Activated T-cell treated with anti-CD3 and anti-CD28 coated beads, Interleukin-2, amount 50 U/mL, for 72 hours (primary cell): ENCODE measurements around the gene DNAJB7. TPM values are rescaled to one million over a fixed set of nuclear protein-coding genes. Genes with fewer than 3 reads are reported as not detected.
"Not testable (repeated sequence)": the region's sequence is repeated elsewhere in the genome, so short reads cannot be mapped to it uniquely, and the experiment has no call there.

Source experiments
- ATAC-seq, 2 donors: fragments of 150-1000 bp; cut with Tn5 transposase; replicated peaks in 1 of 2; 2 replicates each; pipeline ENCODE4 v1.10.0; 2021; ENCODE audit warnings: moderate library complexity in 2 of 2, mild to moderate bottlenecking in 1 of 2
- DNase-seq, 2 donors: peaks; one replicate each; pipeline ENCODE4 v3.0.0; 2021 to 2022; ENCODE audit warnings: mixed read lengths in 1 of 2
- H3K27ac Mint-ChIP-seq: one replicate; pipeline ENCODE4 v1.8.0; 2022; ENCODE audit warnings: mild to moderate bottlenecking, moderate library complexity, mixed read lengths
- H3K27me3 Mint-ChIP-seq: one replicate; pipeline ENCODE4 v1.8.0; 2022; ENCODE audit warnings: low read depth, mixed read lengths
- H3K36me3 Mint-ChIP-seq, 2 donors: one replicate each; pipeline ENCODE4 v1.8.0; 2022; ENCODE audit warnings: mixed read lengths in 2 of 2, mild to moderate bottlenecking in 1 of 2; ENCODE audit not compliant: insufficient read depth in 2 of 2
- H3K4me1 Mint-ChIP-seq: one replicate; pipeline ENCODE4 v1.8.0; 2022; ENCODE audit warnings: low read depth, mixed read lengths
- H3K4me3 Mint-ChIP-seq, 2 donors: one replicate each; pipeline ENCODE4 v1.8.0; 2022; ENCODE audit warnings: mild to moderate bottlenecking in 2 of 2, mixed read lengths in 2 of 2, moderate library complexity in 2 of 2
- H3K9me3 Mint-ChIP-seq, 2 donors: one replicate each; pipeline ENCODE4 v1.8.0; 2022; ENCODE audit warnings: mixed read lengths in 2 of 2
- total RNA-seq, 2 donors: library from RNA; stranded (reverse); gene quantifications; one replicate each; pipeline ENCODE4 v1.2.3, GENCODE V29; 2022

DNAJB7 gene
- total RNA-seq, 2 donors from 2014 or later: not detected

DNA sequence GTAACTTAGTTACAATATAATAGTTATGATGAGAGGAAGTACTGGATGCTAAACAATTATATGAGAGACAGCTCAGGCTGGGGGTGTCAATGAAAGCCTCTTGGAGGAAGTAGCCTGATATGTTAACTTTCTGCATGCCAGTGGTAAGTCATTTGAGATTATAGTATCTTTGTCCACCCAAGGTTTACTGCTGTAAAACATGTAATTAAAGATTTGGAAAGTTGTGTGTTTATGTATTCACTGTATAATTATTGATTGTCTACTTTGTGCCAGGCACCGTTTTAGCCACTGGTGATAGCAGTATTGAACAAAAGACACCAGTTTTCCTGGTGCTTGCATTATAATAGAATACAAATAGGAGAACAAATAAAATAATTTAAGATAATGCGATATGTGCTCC, 624 bp upstream of the DNAJB7 start:
- no peak for ATAC-seq
- H3K4me3 Mint-ChIP-seq: no peak overlapping the region
- H3K36me3 Mint-ChIP-seq: peaks cover 3 to 4% of the 10 kb centered on the region in 2 donors
- peaks cover 20% of the 10 kb centered on the region for H3K4me1 Mint-ChIP-seq
- H3K27me3 Mint-ChIP-seq: no peaks in the 10 kb centered on the region
- DNase-seq: no peak
- no peaks in the 10 kb centered on the region for H3K9me3 Mint-ChIP-seq
- no peak overlapping the region for H3K27ac Mint-ChIP-seq

DNA sequence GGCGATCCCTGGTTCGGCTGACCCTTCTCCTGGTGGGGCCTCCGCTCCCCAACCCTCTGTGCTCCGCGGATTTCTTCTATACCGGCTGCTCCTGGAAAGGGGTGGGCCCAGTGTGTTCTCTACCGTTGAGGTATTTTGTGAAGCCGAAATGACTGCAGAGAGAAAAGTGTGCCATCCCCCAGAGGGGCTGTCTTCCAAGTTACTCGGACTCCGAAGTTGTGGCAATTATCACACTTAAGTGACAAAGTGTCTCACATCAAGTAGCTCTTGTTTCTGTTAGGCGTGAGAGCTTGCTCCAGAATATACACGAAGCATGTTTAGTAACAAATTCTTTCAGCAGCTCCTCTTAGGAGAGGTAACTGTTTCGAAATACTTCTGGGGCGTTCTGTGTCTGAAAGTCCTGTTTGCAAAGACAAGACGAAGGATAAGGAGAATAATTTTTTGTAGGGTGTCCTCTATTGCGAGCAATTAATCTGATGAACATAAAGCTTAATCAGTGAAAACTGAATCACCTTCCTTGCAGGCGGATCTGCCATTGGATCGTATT, 4.5 kb downstream of the DNAJB7 start:
- ATAC-seq (no peak), DNase-seq (no peak)
- peaks cover 3 to 10% of the 10 kb centered on the region in 2 donors for H3K36me3 Mint-ChIP-seq
- peak overlapping the region; percentile 95 to 99 for H3K4me3 Mint-ChIP-seq
- H3K27me3 Mint-ChIP-seq: no peaks in the 10 kb centered on the region
- H3K27ac Mint-ChIP-seq: peak overlapping the region; percentile 96
- no peaks in the 10 kb centered on the region for H3K9me3 Mint-ChIP-seq
- peaks cover 45% of the 10 kb centered on the region for H3K4me1 Mint-ChIP-seq

DNA sequence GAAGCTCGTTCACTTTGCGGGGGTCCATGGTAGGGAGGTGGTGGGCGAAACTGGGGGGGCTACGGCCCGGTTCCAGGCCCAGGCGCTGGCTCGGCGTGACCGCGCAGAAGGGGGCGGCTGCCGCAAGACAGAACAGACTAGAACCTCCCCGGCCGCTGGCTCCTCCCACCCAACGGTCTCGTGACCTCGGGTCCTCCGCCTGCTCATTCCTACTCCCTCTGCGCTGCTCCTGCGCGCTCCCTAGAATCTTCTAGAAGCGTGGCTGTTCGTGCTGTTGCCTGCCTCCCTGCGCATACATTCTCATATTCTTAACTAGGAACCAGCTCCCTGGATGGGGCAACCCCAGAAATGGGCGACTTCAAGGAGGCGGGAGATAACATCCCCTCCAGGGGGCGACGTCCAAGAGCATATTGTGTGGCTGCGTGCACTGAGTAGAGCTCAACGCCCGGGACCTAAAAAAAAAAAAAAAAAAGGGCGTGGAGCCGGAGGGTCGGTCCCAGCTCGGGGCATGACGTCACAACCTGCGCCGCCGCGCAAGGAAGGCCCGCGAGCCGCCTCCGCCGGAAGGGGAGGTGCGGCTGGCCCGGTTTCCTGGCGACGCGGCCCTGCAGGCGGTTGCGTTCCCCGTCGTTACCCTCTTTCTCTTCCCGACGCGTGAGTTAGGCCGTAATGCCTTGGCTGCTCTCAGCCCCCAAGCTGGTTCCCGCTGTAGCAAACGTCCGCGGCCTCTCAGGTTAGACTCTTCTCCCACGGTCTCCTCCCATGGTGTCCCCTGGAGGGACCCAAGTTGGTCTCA, 5.2 kb downstream of the DNAJB7 start, which contains the start of the genes ST13 and XPNPEP3:
ST13 (minus strand) TSS at position 127 of the 796 bp plus-strand sequence; CDS start at position 28, 99 bp downstream.
XPNPEP3 (plus strand) TSS at position 636 of the 796 bp plus-strand sequence; CDS start at position 670, 34 bp downstream.
- DNase-seq (peak; percentile 97 to 98), ATAC-seq (peak; percentile 93 to 94)
- Mint-ChIP-seq H3K36me3 (peaks cover 3 to 9% of the 10 kb centered on the region in 2 donors), H3K27ac (peak within 1 kb of the TSS; percentile 96), H3K9me3 (no peaks in the 10 kb centered on the region), H3K4me3 (peak within 1 kb of the TSS; percentile 95 to 99), H3K27me3 (no peaks in the 10 kb centered on the region), H3K4me1 (peaks cover 49% of the 10 kb centered on the region)

DNA sequence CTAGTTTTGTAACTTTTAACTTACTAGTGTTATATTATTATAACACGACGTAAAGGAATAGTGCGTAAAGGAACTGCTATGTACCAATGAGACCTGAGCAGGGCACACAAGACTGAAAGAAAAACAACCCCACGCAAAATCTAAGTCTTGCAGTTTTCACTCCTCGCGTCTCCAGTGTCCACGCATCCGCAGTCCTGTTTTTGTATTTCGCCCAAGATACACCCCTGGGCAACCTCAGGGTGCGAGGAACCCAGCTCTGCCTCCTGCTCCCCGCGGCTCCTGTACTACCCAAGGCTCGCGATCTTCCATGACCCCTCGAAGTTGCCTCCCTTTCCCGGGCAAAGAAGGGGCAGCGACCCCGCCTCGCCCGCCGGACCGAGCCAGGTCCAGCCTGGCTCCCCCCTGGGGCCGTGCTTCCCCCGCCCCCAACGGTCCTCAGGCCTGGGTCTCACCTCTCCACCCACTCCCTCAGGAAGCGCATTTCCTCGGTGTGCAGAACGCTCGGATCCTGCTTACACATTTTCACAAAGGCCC, 5.9 kb downstream of the DNAJB7 start:
- DNase-seq (no peak), ATAC-seq (peak; percentile 35 to 43)
- Mint-ChIP-seq H3K36me3 (peaks cover 2 to 8% of the 10 kb centered on the region in 2 donors), H3K27ac (peak overlapping the region; percentile 96), H3K27me3 (no peaks in the 10 kb centered on the region), H3K4me3 (peak overlapping the region; percentile 95 to 99), H3K9me3 (no peaks in the 10 kb centered on the region), H3K4me1 (peaks cover 56% of the 10 kb centered on the region)

DNA sequence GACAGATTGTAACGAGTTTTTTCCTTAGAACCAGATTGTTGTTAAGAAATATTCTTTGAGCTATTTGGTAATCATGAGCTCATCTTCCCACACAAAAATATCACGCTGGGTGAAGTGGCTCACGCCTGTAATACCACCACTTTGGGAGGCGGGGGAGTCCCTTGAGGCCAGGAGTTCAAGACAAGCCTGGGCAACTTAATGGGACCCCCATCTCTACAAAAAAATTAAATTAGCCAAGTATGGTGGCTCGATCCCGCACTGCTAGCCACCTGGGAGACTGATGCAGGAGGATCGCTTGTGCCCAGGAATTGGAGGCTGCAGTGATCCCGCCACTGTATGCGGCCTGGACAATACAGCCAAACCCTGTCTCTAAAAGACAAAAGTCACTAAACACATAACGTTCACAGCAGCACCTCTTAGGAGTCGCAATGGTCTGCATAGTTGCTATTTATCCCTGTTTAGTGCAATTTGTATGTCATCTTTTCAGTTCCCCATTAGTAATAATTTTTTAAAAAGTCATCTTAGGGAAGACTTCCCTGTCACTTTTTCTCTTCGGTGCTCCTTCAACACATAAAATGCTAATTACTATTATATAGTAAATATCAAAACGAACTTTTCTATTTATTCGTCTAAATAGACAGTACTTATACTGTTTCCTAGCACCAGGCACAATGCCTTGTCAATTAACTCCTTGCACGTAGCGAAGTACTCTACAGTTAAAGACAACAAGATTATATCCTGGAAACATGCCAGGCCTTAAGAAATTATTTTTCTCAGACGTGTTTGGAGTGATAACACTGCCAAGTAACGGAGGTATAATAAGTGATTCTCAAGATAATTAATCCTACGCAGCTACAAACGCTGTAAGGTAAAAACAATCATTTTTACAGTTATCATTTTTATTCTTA, 6.6 kb downstream of the DNAJB7 start:
- peak overlapping the region; percentile 78 for H3K27ac Mint-ChIP-seq
- peak in 1 of 2 donors; percentile 12 for DNase-seq
- H3K36me3 Mint-ChIP-seq: peaks cover 0 to 6% of the 10 kb centered on the region in 2 donors
- ATAC-seq: no peak
- H3K4me1 Mint-ChIP-seq: peaks cover 56% of the 10 kb centered on the region
- H3K9me3 Mint-ChIP-seq: no peaks in the 10 kb centered on the region
- H3K27me3 Mint-ChIP-seq: no peaks in the 10 kb centered on the region
- peak overlapping the region; percentile 95 to 99 for H3K4me3 Mint-ChIP-seq

DNA sequence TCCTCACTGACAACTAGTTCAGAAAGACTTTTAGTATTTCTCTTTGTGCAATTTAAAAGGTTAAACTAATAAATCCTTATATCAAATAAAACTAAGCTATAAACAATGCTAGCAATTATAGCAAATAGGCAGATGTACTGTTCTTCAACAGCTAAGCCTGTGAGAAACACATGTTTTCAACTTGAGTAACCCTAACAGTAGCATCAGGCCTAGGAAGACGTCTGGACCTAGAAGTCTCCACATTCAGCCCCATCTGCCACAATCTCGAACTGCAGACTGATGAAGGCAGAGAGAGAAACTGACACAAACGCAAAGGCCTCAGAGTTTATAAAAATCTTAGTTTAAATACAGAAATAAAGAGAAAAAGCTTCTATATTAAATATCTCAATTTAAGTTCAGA, 8.0 kb downstream of the DNAJB7 start:
- Mint-ChIP-seq H3K27ac (peak overlapping the region; percentile 78), H3K4me1 (peaks cover 53% of the 10 kb centered on the region), H3K36me3 (peaks cover 5 to 6% of the 10 kb centered on the region in 2 donors), H3K27me3 (no peaks in the 10 kb centered on the region), H3K9me3 (no peaks in the 10 kb centered on the region), H3K4me3 (peak overlapping the region; percentile 53 to 95)
- no peak for ATAC-seq
- no peak for DNase-seq

DNA sequence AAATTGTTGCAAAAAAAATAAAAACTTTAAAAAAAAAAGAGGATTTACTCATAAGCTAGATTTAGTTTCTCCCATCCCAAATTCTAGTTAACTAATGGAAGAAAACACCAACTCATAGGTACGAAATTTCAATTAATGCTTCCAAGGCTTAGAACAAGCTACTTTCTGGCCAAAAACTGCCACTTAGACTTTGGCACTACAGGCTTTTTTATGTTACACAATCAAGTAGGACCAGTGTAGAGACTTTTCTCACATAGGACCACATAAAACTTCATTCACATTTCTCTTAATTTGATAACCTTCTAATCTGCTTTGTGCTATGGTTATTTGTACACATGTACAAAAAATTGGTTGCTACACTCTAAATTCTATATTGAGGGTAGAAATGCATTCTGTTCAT, 8.6 kb downstream of the DNAJB7 start:
- peak overlapping the region; percentile 87 for H3K27ac Mint-ChIP-seq
- H3K4me1 Mint-ChIP-seq: peaks cover 50% of the 10 kb centered on the region
- no peak for ATAC-seq
- H3K27me3 Mint-ChIP-seq: no peaks in the 10 kb centered on the region
- H3K36me3 Mint-ChIP-seq: peaks cover 6% of the 10 kb centered on the region in 2 donors
- H3K4me3 Mint-ChIP-seq: peak overlapping the region; percentile 53 to 95
- no peak for DNase-seq
- H3K9me3 Mint-ChIP-seq: no peaks in the 10 kb centered on the region

DNA sequence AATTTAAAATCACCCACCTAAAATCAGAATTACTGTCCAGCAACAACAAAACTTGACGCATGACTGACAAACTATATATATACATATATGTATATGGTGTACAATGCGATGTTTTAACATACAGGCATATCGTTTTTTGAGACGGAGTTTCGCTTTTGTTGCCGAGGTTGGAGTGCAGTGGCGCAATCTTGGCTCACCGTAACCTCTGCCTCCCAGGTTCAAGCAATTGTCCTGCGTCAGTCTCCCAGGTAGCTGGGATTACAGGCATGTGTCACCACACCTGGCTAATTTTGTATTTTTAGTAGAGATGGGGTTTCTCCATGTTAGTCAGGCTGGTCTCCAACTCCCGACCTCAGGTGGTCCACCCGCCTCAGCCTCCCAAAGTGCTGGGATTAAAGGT, 16.1 kb downstream of the DNAJB7 start:
- not testable (repeated sequence) for H3K27me3 Mint-ChIP-seq

DNA sequence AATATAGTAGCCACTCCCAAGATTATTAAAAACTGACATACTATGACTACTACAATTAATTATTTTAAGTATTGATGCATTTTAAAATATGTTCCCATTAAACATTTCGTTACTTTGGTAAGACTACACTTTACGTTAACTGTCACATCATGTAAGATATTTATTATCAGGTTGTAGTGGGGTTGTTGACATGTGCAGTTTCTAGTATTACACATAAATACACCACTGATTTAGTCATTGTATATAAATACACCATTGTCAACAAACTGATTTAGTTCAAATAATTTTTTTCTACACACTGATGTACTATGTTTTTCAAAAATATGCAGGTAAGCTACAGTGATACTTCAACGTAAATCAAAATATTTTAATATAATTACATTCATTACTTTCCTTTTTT, 17.0 kb downstream of the DNAJB7 start:
- Mint-ChIP-seq H3K27ac (no peak overlapping the region), H3K4me1 (no peaks in the 10 kb centered on the region), H3K9me3 (no peaks in the 10 kb centered on the region), H3K27me3 (no peaks in the 10 kb centered on the region), H3K36me3 (peaks cover 3 to 23% of the 10 kb centered on the region in 2 donors), H3K4me3 (no peak overlapping the region)
- DNase-seq (no peak), ATAC-seq (no peak)

More for the DNA sequence above, 16.1 kb downstream of the DNAJB7 start:
- peaks cover 3 to 23% of the 10 kb centered on the region in 2 donors for H3K36me3 Mint-ChIP-seq
- not testable (repeated sequence) for H3K4me1 Mint-ChIP-seq, H3K4me3 Mint-ChIP-seq, DNase-seq, H3K9me3 Mint-ChIP-seq, H3K27ac Mint-ChIP-seq, ATAC-seq

DNA sequence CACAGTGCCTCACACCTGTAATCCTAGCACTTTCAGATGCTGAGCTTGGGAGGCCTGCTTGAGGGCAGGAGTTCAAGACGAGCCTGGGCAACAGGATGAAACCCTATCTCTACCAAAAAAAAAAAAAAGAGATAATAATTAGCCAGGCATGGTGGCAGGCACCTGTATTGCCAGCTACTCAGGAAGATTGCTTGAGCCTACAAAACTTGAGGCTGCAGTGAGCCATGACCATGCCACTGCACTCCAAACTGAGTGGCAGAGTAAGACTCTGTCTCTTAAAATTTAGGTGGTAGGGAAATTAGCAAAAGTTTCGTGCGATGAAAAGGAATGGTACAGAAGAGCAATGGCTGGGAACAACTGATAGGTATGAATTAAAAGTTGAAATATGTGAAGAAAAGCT, 23.4 kb downstream of the DNAJB7 start:
- no peak for ATAC-seq
- H3K36me3 Mint-ChIP-seq: peaks cover 2 to 17% of the 10 kb centered on the region in 2 donors
- H3K4me1 Mint-ChIP-seq: no peaks in the 10 kb centered on the region
- no peaks in the 10 kb centered on the region for H3K27me3 Mint-ChIP-seq
- DNase-seq: no peak
- H3K27ac Mint-ChIP-seq: peak overlapping the region; percentile 2
- no peaks in the 10 kb centered on the region for H3K9me3 Mint-ChIP-seq
- H3K4me3 Mint-ChIP-seq: no peak overlapping the region

DNA sequence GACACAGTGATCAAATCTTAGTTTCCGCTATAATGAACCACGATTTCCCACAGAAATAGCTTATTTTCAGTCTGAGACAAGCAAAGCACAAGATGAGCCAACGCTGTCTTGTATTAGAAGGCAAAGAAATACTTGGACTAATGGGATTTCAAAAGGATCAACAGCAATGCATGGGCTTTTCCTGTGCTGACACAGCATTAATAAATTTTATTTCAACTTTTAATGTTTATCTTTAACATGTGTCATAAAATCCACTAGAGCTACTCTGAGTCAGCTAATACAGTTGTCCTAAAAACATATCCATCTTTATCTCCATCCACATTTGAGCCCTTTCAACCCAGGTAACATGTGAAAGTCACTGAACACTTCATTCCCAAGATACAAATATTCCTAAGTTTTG, 27.3 kb downstream of the DNAJB7 start:
- H3K4me1 Mint-ChIP-seq: no peaks in the 10 kb centered on the region
- H3K27me3 Mint-ChIP-seq: no peaks in the 10 kb centered on the region

DNA sequence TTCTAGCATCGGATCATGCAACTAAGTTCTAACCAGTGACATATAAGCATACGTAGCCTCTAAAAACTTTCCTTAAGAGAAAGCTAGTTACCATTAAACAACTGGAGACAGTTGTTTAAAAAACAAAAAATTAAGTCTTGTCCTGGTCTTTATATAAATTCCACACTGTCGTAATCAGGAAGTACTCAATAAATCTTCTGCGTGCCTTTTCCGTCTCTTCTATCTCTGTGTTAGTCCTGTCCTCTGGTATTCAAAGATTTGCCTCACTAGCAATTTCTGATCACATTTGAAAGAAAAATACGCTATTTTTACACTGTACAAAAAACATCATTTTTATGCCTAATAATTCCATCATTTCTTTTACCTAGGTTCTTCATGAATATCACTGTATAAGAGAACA, 32.8 kb downstream of the DNAJB7 start:
- Mint-ChIP-seq H3K4me3 (no peak overlapping the region), H3K27ac (no peak overlapping the region), H3K36me3 (peaks cover 3 to 15% of the 10 kb centered on the region in 2 donors), H3K4me1 (no peaks in the 10 kb centered on the region), H3K27me3 (no peaks in the 10 kb centered on the region), H3K9me3 (no peaks in the 10 kb centered on the region)
- DNase-seq (no peak), ATAC-seq (no peak)

More for the DNA sequence above, 27.3 kb downstream of the DNAJB7 start:
- no peak overlapping the region for H3K4me3 Mint-ChIP-seq
- H3K27ac Mint-ChIP-seq: no peak overlapping the region
- no peak for ATAC-seq
- no peaks in the 10 kb centered on the region for H3K9me3 Mint-ChIP-seq
- no peak for DNase-seq
- H3K36me3 Mint-ChIP-seq: peaks cover 2 to 22% of the 10 kb centered on the region in 2 donors
